Measurements from ENCODE around the gene DUSP2.

DUSP2 gene

DNA sequence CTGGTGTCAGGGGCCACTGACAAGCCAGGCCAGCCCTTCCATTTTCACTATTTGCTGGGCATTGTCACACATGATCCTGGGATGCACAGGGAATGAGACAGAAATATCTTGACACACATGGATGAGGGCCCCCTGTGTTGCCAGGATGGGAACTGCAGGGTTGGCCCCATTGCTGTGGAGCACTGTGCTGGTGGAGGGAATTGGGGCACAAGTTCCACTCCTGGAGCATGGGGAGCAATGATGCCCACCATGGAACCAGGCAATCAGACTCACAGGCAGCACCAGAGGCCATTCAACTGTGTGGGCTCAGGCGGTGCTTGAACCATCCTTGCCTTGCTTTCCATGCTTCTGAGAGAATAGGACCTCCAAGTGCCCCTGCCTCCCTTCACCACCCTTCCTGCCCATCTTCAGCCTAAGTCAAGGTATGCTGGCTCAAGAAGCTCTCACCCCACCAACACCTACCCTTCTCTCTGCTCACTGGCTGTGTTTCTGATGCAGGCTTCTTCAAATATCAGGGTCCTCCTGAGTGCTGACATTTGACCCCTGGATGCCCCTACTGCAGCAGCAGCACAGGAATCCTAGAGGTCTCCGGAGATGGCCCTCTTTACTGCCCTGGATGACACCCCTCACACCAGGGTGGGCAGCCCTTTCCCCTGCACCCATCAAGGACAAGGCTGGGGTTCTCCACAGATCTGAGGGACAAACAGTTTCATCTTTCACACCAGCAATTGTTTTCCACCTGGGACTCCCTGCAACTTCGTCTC, 39.9 kb downstream of the DUSP2 start:
- no peaks in the 10 kb centered on the region for H3K27me3 Mint-ChIP-seq (ENCODE audit: low read depth)
- no peaks in the 10 kb centered on the region for H3K4me1 Mint-ChIP-seq (ENCODE audit: low read depth)
- no peak overlapping the region for H3K27ac Mint-ChIP-seq
- no peaks in the 10 kb centered on the region for H3K36me3 Mint-ChIP-seq (ENCODE audit: low read depth)
- H3K9me3 Mint-ChIP-seq, result peaks cover 11% of the 10 kb centered on the region
- no peak for DNase-seq (ENCODE audit: low spot score)
- no peak overlapping the region for H3K4me3 Mint-ChIP-seq

- Mint-ChIP-seq H3K27ac (no peak overlapping the region), H3K27me3 (ENCODE audit: low read depth) (no peaks in the 10 kb centered on the region), H3K4me1 (ENCODE audit: low read depth) (no peaks in the 10 kb centered on the region), H3K4me3 (no peak overlapping the region), H3K9me3 (peaks cover 11% of the 10 kb centered on the region), H3K36me3 (ENCODE audit: low read depth) (no peaks in the 10 kb centered on the region)
- no peak for DNase-seq (ENCODE audit: low spot score)
These were observed 40.8 kb downstream of the DUSP2 start for GRCh38 chr2:96104487-96104861.

DNA sequence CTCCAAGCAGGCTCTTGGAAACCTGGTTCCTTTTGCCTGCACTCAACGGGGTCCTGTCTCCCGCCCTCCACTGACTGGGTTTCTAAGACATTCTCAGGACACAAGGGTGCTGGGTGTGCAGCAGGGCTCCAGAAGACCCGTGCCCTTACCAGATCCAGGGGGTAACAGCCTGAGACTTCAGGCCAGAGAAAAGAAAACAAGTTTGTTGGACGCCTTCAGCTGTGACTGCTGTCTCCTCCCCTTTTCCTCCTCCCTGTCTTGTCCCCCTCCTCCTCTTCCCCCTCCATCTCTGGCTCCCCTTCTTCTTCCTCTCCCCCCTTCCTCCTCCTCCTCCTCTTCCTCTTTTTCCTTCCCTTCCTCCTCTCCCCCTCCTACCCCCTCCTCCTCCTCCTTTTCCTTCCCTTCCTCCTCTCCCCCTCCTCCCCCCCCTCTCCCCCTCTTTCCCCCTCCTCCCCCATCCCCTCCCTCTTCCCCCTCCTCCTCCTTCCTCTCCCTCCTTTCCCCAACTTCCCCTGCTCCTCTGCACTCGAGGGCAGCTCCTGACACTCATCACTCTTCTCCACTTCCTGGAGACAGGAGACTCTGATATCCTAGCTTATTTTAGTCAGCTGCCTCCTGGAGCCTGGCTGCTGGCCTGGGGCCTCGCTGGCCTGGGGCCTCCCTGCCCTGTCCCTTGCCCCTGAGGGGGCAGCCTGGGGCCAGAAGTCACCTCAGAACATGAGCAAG, 41.3 kb downstream of the DUSP2 start:
- H3K4me1 Mint-ChIP-seq (ENCODE audit: low read depth), result no peaks in the 10 kb centered on the region
- DNase-seq (ENCODE audit: low spot score), result no peak
- H3K9me3 Mint-ChIP-seq, result peaks cover 11% of the 10 kb centered on the region
- H3K27ac Mint-ChIP-seq, result no peak overlapping the region
- no peaks in the 10 kb centered on the region for H3K36me3 Mint-ChIP-seq (ENCODE audit: low read depth)
- H3K27me3 Mint-ChIP-seq (ENCODE audit: low read depth), result no peaks in the 10 kb centered on the region
- no peak overlapping the region for H3K4me3 Mint-ChIP-seq

DNA sequence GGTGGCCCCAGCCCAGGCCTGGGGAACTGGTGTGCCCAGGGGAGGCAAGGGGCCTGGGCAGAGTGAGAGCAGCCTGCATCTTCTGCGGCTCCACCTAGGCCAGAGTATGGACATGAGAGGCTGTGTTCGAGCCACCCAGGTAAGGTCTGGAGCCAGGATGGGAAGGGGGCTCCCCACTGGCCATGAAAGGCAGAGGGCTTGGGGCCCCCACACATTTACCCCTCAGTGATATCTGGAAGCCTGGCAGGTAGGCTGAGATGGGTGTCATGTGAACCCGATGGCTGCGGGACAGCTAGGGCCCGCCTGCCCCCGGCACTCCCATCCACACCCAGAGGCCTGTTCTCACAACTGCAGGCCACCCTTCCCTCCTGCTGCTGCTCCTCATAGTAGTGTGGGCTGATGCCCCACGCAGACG, 42.0 kb downstream of the DUSP2 start:
- peaks cover under 1% of the 10 kb centered on the region for H3K27me3 Mint-ChIP-seq (ENCODE audit: low read depth)
- peaks cover 11% of the 10 kb centered on the region for H3K9me3 Mint-ChIP-seq
- no peaks in the 10 kb centered on the region for H3K36me3 Mint-ChIP-seq (ENCODE audit: low read depth)
- DNase-seq (ENCODE audit: low spot score), result no peak
- no peak overlapping the region for H3K27ac Mint-ChIP-seq
- H3K4me1 Mint-ChIP-seq (ENCODE audit: low read depth), result no peaks in the 10 kb centered on the region
- H3K4me3 Mint-ChIP-seq, result no peak overlapping the region

- no peak for DNase-seq (ENCODE audit: low spot score)
- Mint-ChIP-seq H3K4me1 (ENCODE audit: low read depth) (no peaks in the 10 kb centered on the region), H3K36me3 (ENCODE audit: low read depth) (no peaks in the 10 kb centered on the region), H3K27me3 (ENCODE audit: low read depth) (peaks cover 2% of the 10 kb centered on the region), H3K27ac (no peak overlapping the region), H3K9me3 (peaks cover 11% of the 10 kb centered on the region), H3K4me3 (no peak overlapping the region)
These were observed 42.5 kb downstream of the DUSP2 start for GRCh38 chr2:96102596-96103186.

GRCh38 chr2:96100893-96101304, 44.3 kb downstream of the DUSP2 start:
- Mint-ChIP-seq H3K9me3 (peaks cover 11% of the 10 kb centered on the region), H3K36me3 (ENCODE audit: low read depth) (no peaks in the 10 kb centered on the region), H3K27me3 (ENCODE audit: low read depth) (peaks cover 2% of the 10 kb centered on the region), H3K4me1 (ENCODE audit: low read depth) (no peaks in the 10 kb centered on the region), H3K4me3 (no peak overlapping the region), H3K27ac (no peak overlapping the region)
- DNase-seq (ENCODE audit: low spot score), result no peak

DNA sequence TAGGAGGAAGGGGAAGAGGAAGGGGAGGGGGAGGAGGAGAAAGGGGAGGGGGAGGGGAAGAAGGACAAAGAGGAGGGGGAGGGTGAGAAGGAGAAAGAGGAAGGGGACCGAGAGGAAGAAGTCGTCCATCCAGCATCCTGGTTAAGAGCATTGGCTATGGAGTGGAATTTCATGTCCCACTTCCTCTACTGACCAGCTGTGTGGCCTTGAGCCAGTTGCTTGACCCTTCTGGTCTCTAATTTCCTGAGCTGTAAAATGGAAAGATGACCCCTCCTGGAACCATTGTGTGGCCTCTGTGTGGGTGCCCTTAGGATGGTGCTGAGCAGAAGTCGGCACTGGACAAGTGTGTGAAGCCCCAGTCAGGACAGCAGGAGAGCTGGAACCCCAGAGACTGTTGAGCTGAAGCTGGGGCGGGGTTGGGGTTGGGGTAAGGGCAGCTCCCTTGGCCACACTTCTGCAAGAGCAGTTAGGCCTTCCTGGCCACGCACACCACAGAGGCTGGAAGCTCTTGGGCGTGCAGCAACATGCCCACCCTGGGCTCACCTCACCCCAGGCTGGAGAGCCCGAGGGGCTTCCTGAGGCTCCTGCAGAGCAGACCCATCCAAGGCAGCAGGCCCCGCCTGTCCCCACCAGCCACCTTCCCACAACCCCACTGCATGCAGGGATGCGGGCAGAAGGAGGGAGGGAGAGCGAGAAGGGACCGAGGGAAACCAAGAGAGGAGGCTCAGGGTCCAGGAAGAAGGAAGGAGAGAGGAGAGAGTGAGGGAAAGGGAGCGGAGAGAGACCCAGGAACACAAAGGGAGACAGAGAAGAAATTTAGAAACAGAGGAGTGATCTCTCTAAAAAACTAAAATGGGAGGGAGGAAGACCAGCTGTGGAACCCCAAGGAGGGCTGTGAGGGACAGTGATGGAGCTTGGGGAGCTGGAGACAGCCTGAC, 45.1 kb downstream of the DUSP2 start:
- Mint-ChIP-seq H3K4me1 (ENCODE audit: low read depth) (no peaks in the 10 kb centered on the region), H3K4me3 (no peak overlapping the region), H3K27ac (no peak overlapping the region), H3K36me3 (ENCODE audit: low read depth) (no peaks in the 10 kb centered on the region), H3K9me3 (peaks cover 4% of the 10 kb centered on the region), H3K27me3 (ENCODE audit: low read depth) (peaks cover 5% of the 10 kb centered on the region)
- DNase-seq (ENCODE audit: low spot score), result no peak

GRCh38 chr2:96098900-96099590, 46.2 kb downstream of the DUSP2 start:
- H3K27me3 Mint-ChIP-seq (ENCODE audit: low read depth), result peaks cover 9% of the 10 kb centered on the region
- H3K27ac Mint-ChIP-seq, result no peak overlapping the region
- DNase-seq (ENCODE audit: low spot score), result no peak
- no peaks in the 10 kb centered on the region for H3K9me3 Mint-ChIP-seq
- no peaks in the 10 kb centered on the region for H3K36me3 Mint-ChIP-seq (ENCODE audit: low read depth)
- H3K4me3 Mint-ChIP-seq, result no peak overlapping the region
- no peaks in the 10 kb centered on the region for H3K4me1 Mint-ChIP-seq (ENCODE audit: low read depth)

- DNase-seq (ENCODE audit: low spot score), result no peak
These were observed 47.1 kb downstream of the DUSP2 start for GRCh38 chr2:96097951-96098823.

GRCh38 chr2:96097441-96097840, 47.8 kb downstream of the DUSP2 start:
- Mint-ChIP-seq H3K27me3 (ENCODE audit: low read depth) (peaks cover 11% of the 10 kb centered on the region), H3K9me3 (no peaks in the 10 kb centered on the region), H3K36me3 (ENCODE audit: low read depth) (no peaks in the 10 kb centered on the region), H3K4me1 (ENCODE audit: low read depth) (no peaks in the 10 kb centered on the region), H3K27ac (no peak overlapping the region), H3K4me3 (no peak overlapping the region)
- no peak for DNase-seq (ENCODE audit: low spot score)

More at GRCh38 chr2:96097951-96098823, 47.1 kb downstream of the DUSP2 start:
- Mint-ChIP-seq H3K4me3 (no peak overlapping the region), H3K4me1 (ENCODE audit: low read depth) (no peaks in the 10 kb centered on the region), H3K36me3 (ENCODE audit: low read depth) (no peaks in the 10 kb centered on the region), H3K27me3 (ENCODE audit: low read depth) (peaks cover 11% of the 10 kb centered on the region), H3K27ac (no peak overlapping the region), H3K9me3 (no peaks in the 10 kb centered on the region)

DNA sequence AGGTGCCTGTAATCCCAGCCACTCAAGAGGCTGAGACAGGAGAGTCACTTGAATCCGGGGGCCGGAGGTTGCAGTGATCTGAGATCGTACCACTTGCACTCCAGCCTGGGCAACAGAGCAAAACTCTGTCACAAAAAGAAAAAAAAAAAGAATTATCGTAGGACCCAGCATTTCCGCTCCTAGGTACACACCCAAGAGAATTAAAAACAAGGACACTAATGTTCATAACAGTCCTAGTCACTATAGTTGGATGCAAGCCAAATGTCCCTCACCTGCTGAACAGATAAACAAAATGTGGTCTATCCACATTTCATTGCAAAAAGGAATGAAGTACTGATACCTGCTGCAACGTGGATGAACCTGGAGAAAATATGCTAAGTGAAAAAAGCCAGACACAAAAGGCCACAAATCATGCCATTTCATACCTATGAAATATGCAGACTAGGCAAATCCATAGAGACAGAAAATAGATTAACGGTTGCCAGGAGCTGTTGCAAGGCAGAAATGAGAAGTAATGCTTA, 50.1 kb downstream of the DUSP2 start:
- peaks cover 11% of the 10 kb centered on the region for H3K27me3 Mint-ChIP-seq (ENCODE audit: low read depth)
- H3K9me3 Mint-ChIP-seq, result no peaks in the 10 kb centered on the region
- H3K4me3 Mint-ChIP-seq, result no peak overlapping the region
- no peak for DNase-seq (ENCODE audit: low spot score)
- H3K27ac Mint-ChIP-seq, result no peak overlapping the region
- no peaks in the 10 kb centered on the region for H3K4me1 Mint-ChIP-seq (ENCODE audit: low read depth)
- no peaks in the 10 kb centered on the region for H3K36me3 Mint-ChIP-seq (ENCODE audit: low read depth)

- Mint-ChIP-seq H3K9me3 (no peaks in the 10 kb centered on the region), H3K4me1 (ENCODE audit: low read depth) (no peaks in the 10 kb centered on the region), H3K27ac (no peak overlapping the region), H3K36me3 (ENCODE audit: low read depth) (no peaks in the 10 kb centered on the region), H3K27me3 (ENCODE audit: low read depth) (peaks cover 11% of the 10 kb centered on the region), H3K4me3 (no peak overlapping the region)
- no peak for DNase-seq (ENCODE audit: low spot score)
These were observed 51.7 kb downstream of the DUSP2 start for GRCh38 chr2:96093528-96093927.

Data from T-helper 2 cell treated with Interferon-gamma antibody and Interleukin-4, amounts not matched to agents 5 μg/mL and 100 μg/mL, for 36 hours (primary cell).